ENCODE results near the gene ADGRF1.

DNA sequence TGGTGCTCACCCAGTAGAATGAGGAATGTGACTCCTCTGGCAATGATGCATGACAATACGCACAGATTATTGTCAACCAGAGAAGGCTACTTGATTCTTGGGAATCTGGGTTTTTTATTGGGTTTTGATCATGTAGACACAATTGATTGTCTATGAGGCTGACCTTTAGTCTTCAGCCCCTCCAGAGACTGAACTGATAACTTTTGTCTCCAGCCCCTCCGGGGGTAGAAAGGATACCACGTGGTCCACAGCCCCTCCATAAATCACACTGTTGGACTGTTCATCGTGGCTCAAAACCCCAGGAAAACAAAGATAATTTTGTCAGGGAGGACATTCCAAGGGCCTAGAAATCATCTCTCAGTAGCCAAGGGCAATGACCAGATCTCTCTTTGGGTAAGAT, 62.9 kb downstream of the ADGRF1 start:
- TF ChIP-seq POLR2A (IDR thresholded peaks at IDR 0.05) = no peak
- TF ChIP-seq, protein P1, sequence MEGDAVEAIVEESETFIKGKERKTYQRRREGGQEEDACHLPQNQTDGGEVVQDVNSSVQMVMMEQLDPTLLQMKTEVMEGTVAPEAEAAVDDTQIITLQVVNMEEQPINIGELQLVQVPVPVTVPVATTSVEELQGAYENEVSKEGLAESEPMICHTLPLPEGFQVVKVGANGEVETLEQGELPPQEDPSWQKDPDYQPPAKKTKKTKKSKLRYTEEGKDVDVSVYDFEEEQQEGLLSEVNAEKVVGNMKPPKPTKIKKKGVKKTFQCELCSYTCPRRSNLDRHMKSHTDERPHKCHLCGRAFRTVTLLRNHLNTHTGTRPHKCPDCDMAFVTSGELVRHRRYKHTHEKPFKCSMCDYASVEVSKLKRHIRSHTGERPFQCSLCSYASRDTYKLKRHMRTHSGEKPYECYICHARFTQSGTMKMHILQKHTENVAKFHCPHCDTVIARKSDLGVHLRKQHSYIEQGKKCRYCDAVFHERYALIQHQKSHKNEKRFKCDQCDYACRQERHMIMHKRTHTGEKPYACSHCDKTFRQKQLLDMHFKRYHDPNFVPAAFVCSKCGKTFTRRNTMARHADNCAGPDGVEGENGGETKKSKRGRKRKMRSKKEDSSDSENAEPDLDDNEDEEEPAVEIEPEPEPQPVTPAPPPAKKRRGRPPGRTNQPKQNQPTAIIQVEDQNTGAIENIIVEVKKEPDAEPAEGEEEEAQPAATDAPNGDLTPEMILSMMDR (IDR thresholded peaks at IDR 0.05 in 4 of 5, conservative IDR thresholded peaks at IDR 0.05 in 1 of 5) = no peak
